HG02571 (cell line): Measurements from ENCODE around the gene PEPD.

Experiments
- ATAC-seq: cut with Tn5 transposase; IDR thresholded peaks from one replicate; pipeline ENCODE4 v1.9.1; 2021; ENCODE audit warnings: mild to moderate bottlenecking, moderate library complexity; ENCODE audit not compliant: unreplicated experiment

The PEPD gene

DNA sequence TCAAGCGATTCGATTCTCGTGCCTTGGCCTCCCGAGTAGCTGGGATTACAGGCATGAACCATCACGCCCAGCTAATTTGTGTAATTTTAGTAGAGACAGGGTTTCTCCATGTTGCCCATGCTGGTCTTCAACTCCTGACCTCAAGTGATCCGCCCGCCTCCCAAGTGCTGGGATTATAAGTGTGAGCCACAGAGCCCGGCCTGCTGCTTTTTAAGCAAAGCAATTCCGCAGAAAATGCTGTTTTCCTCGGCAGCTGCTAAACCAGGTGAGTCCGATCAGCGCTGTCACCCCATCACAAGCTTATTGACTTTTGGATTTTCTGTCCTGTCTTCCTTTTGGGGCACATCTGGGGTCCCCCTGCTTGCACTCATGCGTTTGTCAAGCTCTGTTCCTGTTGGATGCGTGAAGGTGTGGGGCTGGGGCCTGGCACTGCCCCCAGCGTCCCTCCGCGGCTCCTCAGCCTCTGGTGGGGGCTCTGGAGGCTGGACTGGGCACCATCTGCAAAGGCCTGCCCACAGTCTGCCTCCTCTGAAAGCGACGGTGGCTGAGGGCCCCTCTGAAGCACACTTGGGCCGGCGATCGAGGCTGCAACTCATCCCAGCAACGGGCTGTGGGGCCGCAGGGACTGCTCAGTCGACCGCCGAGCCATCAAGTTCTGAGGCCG is 122.4 kb downstream of the PEPD start:
- no peak for ATAC-seq

DNA sequence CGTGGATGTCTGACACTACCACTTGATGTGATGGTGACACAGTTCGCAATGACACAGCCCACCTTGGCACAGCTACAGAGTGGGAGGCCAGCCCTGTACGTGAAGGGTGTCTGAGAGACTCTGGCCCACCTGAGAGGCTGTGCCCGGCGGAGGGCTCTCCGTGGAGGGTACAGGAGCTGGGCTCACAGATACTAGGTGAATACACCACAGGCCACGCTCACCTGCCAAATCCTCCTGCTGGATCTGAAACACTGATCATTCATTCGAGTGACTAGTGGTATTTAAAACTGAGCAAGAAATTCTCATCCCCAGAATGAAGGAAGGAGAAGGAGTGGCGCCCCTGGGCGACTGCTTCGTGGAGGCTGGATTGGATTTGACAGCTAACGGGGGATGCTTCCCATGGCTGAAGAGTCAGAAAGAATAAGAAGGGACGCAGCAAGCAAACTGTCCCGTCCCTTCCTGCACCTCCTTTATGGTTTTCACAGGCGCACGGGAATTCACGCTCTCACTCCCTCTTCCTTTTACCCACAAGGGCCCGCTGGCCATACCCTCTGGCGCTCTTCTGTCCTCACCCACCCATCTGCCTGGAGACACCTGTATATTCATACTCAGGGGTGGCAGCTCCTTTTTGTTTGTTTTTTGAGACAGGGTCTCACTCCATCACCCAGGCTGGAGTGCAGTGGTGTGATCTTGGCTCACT is 123.1 kb downstream of the PEPD start:
- ATAC-seq, result no peak

DNA sequence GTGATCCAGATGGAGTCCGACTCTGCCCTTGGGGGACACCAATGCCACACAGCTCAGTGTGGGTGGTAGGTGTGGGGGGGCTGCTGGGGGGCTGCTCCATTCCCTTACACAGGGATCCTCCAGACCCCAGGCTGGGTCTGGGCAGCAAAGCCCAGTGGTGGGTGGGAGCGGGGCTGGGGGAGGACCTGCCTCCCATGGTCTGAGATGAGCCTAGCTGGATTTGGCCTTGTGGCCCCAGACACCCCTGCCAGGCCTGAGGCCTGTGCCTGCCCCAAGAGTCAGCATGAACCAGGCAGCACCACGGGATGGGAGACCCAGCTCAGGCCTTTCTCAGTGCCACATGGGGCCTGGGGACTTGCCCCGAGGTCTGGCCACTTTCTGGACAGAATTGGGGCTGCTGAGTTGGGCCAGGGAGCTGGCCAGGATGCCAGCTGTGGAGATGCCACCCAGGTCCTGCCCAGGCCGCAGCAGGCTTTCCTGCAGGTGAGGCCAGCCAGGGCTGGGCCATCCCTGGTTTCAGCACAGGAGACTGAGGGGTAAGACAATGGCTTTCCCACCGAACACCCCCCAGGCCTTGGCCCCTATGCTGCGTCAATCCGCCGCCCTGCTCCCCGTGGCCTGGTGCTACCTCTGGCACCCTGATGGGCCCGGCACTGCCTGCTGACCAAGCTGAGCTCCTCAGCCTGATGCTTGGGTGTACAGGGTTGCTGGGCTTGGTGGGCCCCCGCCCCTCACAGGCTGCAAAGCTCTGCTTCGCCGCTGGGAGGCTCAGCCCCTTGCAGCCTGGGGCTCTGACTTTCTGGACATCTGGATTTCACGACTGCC is 123.8 kb downstream of the PEPD start:
- no peak for ATAC-seq

DNA sequence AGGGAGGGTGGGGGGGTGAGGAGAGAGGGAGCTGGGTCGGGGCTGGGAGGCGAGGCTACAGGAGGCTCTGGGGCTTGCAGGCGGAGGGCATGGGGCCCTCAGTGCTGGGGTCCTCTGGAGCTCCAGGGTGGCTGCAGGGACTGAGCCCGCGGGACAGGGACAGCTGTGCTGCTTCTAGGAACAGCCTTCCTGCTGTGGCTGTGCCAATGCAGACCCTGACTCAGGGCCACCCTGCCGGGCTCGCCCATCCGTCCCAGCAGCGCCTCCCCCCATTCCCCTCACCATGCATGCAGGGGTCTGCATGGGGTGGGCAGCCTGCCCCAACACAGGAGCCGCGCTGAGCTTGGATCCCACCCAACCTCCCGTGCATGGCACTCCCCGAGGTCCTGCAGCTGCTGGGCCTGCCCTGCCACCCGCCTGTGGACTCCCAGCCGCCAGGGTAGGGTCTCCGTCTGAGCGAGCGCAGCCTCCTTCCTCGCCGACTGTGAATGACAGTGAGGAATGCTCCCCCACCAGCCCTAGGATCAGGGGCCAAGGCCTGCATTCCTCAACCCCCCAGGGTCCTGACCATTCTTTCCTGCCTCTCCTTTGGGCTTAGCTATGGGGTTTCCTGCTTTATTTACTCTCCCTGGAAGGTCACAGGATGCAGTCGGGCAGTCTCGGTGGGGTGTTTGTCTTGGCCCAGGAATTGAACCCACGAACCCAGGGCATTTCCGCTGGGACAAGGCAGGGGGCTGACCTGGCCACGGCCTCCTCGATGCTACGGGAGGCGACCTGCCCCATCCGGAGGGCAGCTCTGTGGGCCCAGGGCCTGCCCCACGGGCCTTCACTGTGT is 124.7 kb downstream of the PEPD start:
- ATAC-seq, result no peak

DNA sequence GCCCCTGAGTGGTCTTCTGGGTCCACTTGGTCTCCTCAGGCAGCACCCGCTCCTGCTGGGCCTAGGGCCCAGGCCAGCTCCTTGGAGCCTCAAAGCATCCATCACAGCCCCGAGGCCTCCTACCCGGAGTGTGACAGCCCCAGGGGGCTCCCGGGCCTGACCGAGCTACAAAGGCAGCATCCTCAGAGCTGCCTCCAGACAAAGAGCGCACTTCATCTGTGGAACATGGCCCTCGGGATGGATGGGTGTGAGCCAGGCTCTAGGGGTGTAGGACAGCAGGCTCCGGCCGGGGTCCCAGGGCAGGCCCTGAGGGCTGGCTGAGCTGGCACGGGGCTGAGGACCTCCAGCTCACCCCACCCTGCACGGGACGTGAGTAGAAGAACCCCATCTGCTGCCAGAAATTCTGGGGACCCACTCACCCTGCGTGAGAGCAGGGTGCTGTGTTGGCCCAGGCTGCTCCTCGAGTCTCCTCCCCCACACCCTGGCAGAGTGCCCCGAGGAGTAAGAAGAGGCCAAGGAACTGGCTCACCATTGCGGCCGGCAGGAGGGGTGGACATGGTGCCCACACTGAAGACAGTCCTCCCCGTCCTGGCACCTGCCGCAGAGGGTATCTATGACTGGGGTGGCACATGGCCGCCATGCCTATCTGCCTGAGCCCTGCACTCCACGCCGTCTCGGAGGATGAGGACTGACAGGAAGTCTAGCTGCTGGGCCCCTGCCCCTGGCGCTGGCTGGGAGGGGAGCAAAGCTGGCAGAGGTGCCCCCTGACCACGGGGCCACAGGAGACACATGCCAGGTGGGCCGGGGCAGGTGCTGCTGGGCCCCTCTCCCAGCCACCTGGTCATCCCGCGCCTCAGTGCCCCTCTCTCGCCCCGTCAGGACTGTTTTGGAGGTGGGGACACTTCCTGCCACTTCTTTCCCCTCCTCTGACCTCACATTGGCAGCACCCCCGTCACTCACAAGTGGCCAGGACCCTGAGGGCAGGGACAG is 125.7 kb downstream of the PEPD start:
- no peak for ATAC-seq

DNA sequence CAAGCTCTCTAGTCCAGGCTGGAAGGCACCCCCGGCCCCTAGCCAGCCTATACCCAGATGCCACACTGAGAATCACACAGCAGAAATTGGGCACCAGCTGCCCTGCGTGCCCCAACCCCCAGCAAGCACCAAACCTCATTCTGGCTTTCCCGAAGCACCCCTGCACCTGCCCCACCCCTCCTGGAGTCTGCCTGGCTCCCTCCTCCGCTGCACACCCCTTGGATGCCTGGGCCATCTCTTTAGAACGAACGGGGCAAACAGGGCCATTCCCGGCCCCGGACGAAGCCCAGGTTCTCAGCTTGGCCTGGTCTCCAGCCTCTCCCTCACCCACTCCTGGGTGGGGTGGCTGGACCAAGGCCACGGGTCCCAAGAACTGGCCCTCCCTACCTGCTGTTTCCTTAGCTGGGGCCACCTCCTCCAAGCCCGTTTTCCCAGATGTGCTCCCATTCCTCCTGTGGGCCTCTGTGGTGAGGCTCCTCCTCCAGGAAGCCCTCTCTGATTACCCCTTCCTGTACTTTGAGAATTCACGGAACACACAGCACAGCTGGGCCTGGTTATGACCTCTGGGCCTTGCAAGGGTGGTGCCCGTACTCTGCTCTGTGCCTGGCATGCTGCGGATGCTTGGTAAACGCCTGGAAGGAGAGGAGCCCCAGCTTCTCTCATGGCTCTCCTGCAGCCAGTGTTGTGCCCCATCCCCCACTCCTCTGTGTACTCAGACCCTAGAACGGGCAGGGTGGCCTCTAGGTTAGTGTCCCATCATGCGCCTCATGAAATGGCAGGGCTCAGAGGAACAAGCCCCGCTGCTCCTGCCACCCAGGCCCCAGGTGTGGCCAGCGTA is 126.6 kb downstream of the PEPD start:
- no peak for ATAC-seq

DNA sequence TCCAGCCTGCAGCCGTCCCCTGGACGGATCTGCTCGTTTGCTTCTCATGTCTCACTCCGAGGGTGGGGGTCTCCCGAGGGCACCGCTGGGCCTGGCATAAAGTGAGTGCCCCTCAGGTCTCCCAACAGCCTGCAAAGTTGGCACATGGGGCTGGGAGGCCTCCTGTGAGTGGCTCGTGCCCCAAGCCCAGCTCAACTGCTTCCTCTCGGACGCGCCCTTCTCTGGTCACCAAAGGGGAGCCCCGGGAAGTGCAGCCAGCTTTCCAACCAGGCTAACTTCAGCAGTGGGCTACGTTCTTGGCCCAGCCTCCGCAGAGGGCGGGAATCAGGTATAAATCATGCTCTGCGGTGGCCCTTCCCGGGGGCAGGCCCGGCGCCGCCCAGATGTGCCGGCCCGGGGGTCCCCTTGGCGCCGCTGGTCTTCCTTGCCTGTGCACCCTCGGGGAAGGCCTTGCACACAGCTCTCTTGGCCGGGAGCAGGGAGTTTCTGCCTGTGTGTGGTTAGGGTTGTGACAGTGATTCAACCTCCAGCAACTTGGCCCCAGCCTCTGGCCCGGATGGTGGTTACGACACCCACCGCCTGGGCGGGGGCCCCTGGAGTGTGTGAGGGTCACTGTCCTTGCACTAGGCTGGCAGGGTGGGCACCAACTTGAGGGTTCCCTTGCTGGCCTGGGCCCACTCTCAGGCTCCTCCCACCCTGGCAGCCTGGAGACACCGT is 127.4 kb downstream of the PEPD start:
- ATAC-seq, result no peak

DNA sequence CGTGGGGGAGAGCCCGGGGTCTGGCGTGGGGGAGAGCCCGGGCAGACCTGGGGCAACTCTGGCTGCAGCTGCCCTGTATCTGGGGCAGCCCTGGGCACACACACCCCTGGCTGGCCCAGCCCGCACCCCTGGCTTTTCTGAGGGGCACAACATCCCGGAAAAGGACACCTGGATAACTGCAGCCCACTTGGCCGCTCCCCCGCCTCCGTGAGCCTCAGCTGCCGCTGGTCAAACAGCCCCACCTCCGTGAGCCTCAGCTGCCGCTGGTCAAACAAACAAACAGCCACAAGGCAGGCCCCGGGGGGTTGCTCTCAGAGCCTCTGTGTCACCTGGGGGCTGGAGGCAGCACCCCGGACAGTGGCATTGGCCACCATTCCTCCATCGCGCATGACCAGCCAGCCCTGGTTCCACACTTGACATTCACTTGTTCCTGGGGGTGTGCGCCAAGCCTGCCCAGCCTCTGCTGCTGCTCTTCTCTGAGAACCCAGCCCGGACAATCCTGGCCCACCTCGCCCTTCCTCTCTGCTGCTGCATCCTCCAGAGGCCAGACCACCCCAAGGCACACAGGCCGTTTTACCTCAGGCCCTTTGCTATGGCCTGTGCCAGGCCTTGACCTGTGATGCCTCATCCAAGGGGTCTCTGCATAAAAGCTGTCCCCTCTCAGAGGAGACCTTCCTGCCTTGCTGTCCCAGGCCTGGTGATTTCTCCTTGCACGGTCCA is 128.1 kb downstream of the PEPD start:
- ATAC-seq, result no peak

DNA sequence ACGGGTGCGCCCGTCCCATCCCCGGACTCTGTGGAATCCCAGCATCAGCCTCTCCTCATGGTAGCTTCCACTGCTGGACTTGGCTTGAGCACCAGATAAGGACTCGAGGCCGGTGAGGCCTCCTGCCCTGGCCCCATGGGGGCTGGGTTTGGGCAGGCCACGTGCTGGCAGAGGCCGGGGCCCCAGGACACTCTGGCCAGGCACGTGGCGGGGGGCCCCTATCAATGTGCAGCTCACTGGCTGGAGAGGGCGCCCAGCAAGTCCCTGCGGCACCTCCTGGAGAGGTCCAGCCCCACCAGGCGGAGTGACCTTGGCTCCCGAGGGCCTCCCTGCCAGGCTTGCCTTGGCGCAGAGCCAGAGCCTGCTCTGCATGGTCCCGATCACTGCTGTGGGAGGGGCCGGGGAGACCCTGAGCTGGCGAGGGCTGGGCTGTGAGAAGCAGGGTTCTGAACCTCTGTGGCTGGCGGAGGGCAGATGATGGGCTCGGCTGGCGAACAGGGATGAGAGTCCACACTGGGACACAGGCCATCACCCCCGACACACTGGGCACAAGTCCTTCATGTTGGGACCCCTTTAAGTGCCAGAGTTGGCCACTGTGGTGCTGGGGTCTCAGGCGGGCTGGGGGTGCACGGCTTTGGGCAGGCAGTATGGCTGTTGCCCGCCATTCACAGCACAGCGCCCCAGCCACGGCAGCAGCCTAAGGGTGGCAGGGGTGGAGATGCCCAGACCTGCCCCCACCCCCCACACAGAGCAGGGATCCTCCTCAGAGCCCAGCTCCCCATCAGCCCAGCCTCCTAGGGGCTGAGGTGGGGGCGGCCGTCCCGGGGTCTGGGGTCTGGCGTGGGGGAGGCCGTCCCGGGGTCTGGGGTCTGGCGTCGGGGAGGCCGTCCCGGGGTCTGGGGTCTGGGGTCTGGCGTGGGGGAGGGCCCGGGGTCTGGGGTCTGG is 129.0 kb downstream of the PEPD start:
- ATAC-seq, result no peak

DNA sequence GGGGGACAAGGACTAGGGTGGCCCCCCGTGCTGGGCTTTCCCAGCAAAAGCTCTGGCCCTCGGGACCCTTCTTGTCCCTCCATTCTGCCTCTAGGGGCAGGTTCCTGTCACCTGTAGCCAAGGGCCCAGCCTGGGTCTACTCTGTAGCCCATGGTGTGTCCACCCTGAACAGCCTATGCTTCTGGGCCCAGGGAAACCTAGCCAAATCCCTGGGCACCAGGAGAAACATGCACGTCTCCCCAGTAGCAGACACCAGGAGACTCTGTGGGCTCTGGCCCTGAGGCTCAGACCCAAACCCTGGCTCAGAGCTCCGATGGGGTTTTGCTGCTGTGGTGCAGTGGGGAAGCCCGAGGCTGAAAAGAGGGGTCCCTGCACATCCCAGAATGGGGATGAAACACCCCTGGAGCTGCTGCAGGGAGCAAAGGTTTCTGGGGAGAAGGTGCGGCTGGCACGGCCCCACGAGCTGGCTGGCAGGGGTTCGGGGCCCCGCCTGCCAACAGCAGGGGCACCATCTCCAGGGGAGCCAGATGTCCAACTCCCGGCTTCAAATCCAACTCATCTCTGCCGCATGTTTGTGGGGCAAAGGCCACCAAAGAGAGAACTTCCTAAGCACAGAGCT is 129.9 kb downstream of the PEPD start:
- ATAC-seq, result no peak

DNA sequence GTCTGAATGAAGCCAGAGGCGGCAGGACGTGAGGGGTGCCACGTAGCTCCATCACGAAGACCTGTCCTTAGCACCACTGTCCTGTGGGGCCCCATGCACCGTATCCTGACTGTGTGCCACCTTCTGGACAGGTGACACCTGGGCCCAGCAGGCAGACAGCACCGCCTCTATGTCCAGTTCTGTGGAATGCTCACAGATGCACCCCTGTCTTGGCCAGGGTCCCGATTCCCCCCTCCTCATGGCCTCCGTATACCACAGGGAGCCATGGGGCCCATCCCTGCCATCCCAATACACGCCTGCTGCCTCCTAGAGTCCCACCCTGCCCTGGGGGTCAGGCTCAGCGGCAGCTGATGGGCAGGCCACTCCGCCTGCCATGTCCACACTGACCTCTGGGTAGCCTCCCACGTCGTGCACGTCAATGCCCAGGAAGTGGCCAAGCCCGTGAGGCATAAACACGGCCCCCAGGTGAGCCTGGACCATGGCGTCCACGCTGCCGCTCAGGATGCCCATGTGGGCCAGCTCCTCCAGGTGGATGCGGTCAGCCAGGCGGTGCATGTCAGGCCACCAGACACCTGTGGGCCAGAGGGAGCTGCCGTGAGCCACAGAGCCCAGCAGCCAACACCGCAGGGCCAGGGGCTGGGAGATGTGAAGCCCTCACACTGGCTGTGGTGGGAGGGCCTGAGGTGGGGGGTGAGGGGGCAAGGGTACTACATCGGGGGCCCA is 130.5 kb downstream of the PEPD start:
- ATAC-seq, result no peak

DNA sequence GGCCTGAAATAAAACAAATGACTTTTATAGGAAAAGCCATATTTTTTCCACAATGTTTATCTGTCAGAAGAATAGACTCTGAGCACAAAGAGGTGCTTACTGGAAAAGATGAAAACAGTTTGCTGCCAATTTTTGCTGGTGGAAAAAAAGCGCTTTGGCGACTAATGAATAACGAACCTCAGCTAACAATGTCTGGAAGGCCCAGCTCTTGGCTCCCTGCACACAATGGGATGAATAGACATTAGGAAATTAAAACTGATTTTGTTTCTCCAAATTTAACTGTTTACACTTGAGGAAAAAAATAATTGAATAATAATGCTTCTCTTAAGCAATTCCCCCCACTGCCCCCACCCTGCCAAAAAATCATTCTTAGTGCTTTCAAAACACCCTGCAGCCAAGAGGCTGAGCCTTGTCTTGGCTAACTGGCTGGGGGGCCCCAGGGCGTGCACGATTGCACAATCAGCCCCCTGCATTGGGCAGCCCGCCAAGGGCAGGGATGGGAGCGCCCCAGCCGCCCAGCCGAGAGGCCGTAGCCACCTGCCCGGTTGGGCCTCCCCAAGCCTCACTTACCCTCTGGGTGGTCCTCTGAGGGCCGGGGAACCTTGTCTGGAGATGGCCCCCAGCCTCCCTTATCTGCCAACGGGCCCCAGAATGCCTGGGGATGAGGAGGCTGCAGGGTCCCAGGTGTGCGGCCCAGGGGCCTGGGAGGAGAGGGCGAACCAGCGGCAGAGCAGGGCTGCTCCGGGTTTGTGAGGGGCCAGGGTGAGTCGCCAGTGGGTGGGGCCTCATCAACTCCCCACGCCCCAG is 131.3 kb downstream of the PEPD start:
- no peak for ATAC-seq

DNA sequence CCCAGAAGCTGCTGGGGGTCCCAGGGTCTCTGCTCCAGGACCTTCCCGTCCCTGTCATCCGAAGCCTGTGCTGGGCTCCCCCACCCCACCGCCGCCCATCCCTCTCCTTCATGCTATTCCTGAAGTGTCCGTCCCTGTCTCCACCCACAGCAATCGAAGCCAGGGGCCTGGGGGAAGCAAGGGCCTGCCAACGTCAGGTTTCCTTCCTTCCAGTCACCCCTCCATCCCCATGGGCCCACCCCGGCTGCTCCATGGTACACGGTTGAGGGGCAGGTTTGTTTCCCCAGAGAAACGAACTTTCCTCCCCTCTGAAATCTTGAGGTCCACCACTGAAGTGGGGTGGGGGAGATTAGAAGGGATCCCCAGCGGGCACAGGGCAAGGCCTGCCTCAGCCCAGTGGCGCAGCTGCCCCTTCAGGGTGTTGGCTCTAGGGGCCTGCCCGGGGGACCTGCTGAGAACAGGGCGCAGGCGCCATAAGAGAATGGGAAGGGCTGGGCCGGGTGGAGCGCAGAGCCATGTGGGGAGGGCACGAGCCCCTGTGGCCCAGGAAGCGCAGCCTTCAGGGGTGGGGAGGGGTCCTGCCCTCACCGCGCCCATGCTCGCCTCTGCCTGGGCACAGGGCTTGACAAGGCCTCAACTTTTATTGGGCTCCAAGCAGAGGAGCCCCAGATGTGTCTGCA is 132.0 kb downstream of the PEPD start:
- ATAC-seq, result no peak
